ENCODE measurements around the gene BPI. TPM values are rescaled to one million over a fixed set of nuclear protein-coding genes. Genes with fewer than 3 reads are reported as not detected.

The BPI gene
- total and polyA plus RNA-seq, 2 experiments from 2014 or later = 0.10 TPM; not detected in 1

DNA sequence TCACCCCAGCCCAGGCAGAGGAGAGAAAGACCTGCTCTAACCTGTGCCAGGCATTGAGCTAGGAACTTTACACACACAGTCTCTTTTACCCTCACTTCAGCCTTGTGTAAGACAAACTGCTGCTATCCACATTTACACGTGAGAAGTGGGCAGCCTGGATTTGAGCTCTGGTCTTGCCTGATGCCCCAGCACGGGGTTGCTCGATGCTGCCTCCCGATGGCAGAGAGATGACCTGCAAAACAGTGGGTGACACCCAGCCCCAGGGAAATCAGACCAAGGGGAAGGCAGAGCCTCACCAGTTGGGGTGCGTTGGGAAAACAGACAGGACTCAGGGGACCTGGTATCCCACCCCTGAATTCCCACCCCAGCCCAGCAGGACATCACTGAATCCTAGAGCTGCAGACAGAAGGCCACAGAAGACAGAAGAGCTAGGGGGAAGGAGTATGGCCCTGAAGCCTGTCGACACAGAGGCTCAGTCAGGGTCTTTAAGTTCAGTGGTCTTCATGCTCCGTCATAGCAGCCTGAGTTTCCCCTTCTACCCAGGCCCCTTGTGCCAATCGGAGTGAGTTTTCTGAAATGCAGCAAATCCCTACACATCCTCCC, 990 bp downstream of the BPI start:
- Histone ChIP-seq H2AFZ (no peak overlapping the region), H3K4me3 (no peak overlapping the region), H3K9me2 (ENCODE audit: insufficient read depth) (no peaks in the 10 kb centered on the region), H3K4me2 (ENCODE audit: unreplicated experiment) (no peak overlapping the region), H3K27ac (no peak overlapping the region), H4K20me1 (ENCODE audit: insufficient read depth) (no peaks in the 10 kb centered on the region), H3K36me3 (ENCODE audit: low read depth) (no peaks in the 10 kb centered on the region), H3F3A (ENCODE audit: insufficient read depth) (no peaks in the 10 kb centered on the region), H3K79me2 (ENCODE audit: insufficient read depth) (no peaks in the 10 kb centered on the region), H3K9me3 (ENCODE audit: low read depth) (no peaks in the 10 kb centered on the region), H3K27me3 (replicated peaks; ENCODE audit: insufficient read depth) (no peaks in the 10 kb centered on the region), H3K4me1 (ENCODE audit: insufficient read depth) (peaks cover 8% of the 10 kb centered on the region; the same call in 1 of the 2 replicates), H3K9ac (no peak overlapping the region)
- in situ Hi-C loops (cut with MboI) = no loop called here
- 71 to 79% methylated on average over 8 of the region's 8 CpGs for WGBS, 2 experiments (ENCODE audit: low coverage in 1 of 2, low lambda C conversion rate in 2 of 2, missing lambda C conversion rate in 2 of 2)
- no peak for TF ChIP-seq EZH2phosphoT487 (IDR thresholded peaks at IDR 0.05; ENCODE audit: insufficient read depth, low read depth)
- TF ChIP-seq EZH2 (IDR thresholded peaks at IDR 0.05; ENCODE audit: insufficient read depth, poor library complexity, severe bottlenecking) = no peak
- peak; percentile 65 for DNase-seq

GRCh38 chr20:38305541-38305940, 1.6 kb downstream of the BPI start:
- no peak overlapping the region for H2AFZ ChIP-seq
- H3K27me3 ChIP-seq (replicated peaks; ENCODE audit: insufficient read depth) = no peaks in the 10 kb centered on the region
- no peak overlapping the region for H3K4me3 ChIP-seq
- no peak for DNase-seq
- 90 to 95% methylated on average over 4 of the region's 4 CpGs for WGBS, 2 experiments (ENCODE audit: low coverage in 1 of 2, low lambda C conversion rate in 2 of 2, missing lambda C conversion rate in 2 of 2)
- in situ Hi-C loops (cut with MboI) = no loop called here
- no peak overlapping the region for H3K9ac ChIP-seq
- H3K27ac ChIP-seq = no peak overlapping the region
- H3K36me3 ChIP-seq (ENCODE audit: low read depth) = no peaks in the 10 kb centered on the region
- peaks cover 8% of the 10 kb centered on the region; the same call in 1 of the 2 replicates for H3K4me1 ChIP-seq (ENCODE audit: insufficient read depth)
- no peaks in the 10 kb centered on the region for H3F3A ChIP-seq (ENCODE audit: insufficient read depth)
- no peaks in the 10 kb centered on the region for H3K79me2 ChIP-seq (ENCODE audit: insufficient read depth)
- no peaks in the 10 kb centered on the region for H3K9me3 ChIP-seq (ENCODE audit: low read depth)
- TF ChIP-seq EZH2 (IDR thresholded peaks at IDR 0.05; ENCODE audit: insufficient read depth, poor library complexity, severe bottlenecking) = no peak
- no peak for TF ChIP-seq EZH2phosphoT487 (IDR thresholded peaks at IDR 0.05; ENCODE audit: insufficient read depth, low read depth)
- H3K4me2 ChIP-seq (ENCODE audit: unreplicated experiment) = no peak overlapping the region
- no peaks in the 10 kb centered on the region for H4K20me1 ChIP-seq (ENCODE audit: insufficient read depth)
- no peaks in the 10 kb centered on the region for H3K9me2 ChIP-seq (ENCODE audit: insufficient read depth)

GRCh38 chr20:38306379-38306778, 2.4 kb downstream of the BPI start:
- Histone ChIP-seq H3K36me3 (ENCODE audit: low read depth) (no peaks in the 10 kb centered on the region), H3K9me3 (ENCODE audit: low read depth) (no peaks in the 10 kb centered on the region), H3K4me1 (ENCODE audit: insufficient read depth) (peaks cover 8% of the 10 kb centered on the region; the same call in 1 of the 2 replicates), H3K9me2 (ENCODE audit: insufficient read depth) (no peaks in the 10 kb centered on the region), H3F3A (ENCODE audit: insufficient read depth) (no peaks in the 10 kb centered on the region), H4K20me1 (ENCODE audit: insufficient read depth) (no peaks in the 10 kb centered on the region), H3K27ac (no peak overlapping the region), H3K4me2 (ENCODE audit: unreplicated experiment) (no peak overlapping the region), H3K4me3 (no peak overlapping the region), H2AFZ (no peak overlapping the region), H3K9ac (no peak overlapping the region), H3K79me2 (ENCODE audit: insufficient read depth) (no peaks in the 10 kb centered on the region), H3K27me3 (replicated peaks; ENCODE audit: insufficient read depth) (no peaks in the 10 kb centered on the region)
- DNase-seq = no peak
- no peak for TF ChIP-seq EZH2 (IDR thresholded peaks at IDR 0.05; ENCODE audit: insufficient read depth, poor library complexity, severe bottlenecking)
- no peak for TF ChIP-seq EZH2phosphoT487 (IDR thresholded peaks at IDR 0.05; ENCODE audit: insufficient read depth, low read depth)
- in situ Hi-C loops (cut with MboI) = no loop called here
- 86 to 92% methylated on average over 6 of the region's 6 CpGs for WGBS, 2 experiments (ENCODE audit: low coverage in 1 of 2, low lambda C conversion rate in 2 of 2, missing lambda C conversion rate in 2 of 2)

- peak overlapping the region; percentile 47 for H2AFZ ChIP-seq
- in situ Hi-C loops (cut with MboI) = no loop called here
- H3K9me2 ChIP-seq (ENCODE audit: insufficient read depth) = no peaks in the 10 kb centered on the region
- TF ChIP-seq EZH2 (IDR thresholded peaks at IDR 0.05; ENCODE audit: insufficient read depth, poor library complexity, severe bottlenecking) (no peak), EZH2phosphoT487 (IDR thresholded peaks at IDR 0.05; ENCODE audit: insufficient read depth, low read depth) (no peak)
- DNase-seq = peak; percentile 68
- no peak overlapping the region for H3K27ac ChIP-seq
- H3K79me2 ChIP-seq (ENCODE audit: insufficient read depth) = no peaks in the 10 kb centered on the region
- H3K4me2 ChIP-seq (ENCODE audit: unreplicated experiment) = no peak overlapping the region
- H3K9me3 ChIP-seq (ENCODE audit: low read depth) = no peaks in the 10 kb centered on the region
- no peaks in the 10 kb centered on the region for H4K20me1 ChIP-seq (ENCODE audit: insufficient read depth)
- H3K4me1 ChIP-seq (ENCODE audit: insufficient read depth) = peaks cover 8% of the 10 kb centered on the region; the same call in 1 of the 2 replicates
- no peaks in the 10 kb centered on the region for H3F3A ChIP-seq (ENCODE audit: insufficient read depth)
- H3K27me3 ChIP-seq (replicated peaks; ENCODE audit: insufficient read depth) = no peaks in the 10 kb centered on the region
- no peak overlapping the region for H3K9ac ChIP-seq
- no peaks in the 10 kb centered on the region for H3K36me3 ChIP-seq (ENCODE audit: low read depth)
- H3K4me3 ChIP-seq = no peak overlapping the region
- WGBS, 2 experiments (ENCODE audit: low coverage in 1 of 2, low lambda C conversion rate in 2 of 2, missing lambda C conversion rate in 2 of 2) = 55 to 57% methylated on average over 8 of the region's 8 CpGs
Measured at GRCh38 chr20:38307371-38308046, 3.6 kb downstream of the BPI start.

Measured in GM23248 (cell line).